Type B pancreatic cell (in vitro differentiated cells): ENCODE data around the gene CD72. TPM values are rescaled to one million over a fixed set of nuclear protein-coding genes. Genes with fewer than 3 reads are reported as not detected.
"Not testable (repeated sequence)": the region's sequence is repeated elsewhere in the genome, so short reads cannot be mapped to it uniquely, and the experiment has no call there.

Experiments used
- DNase-seq: peaks from one replicate; pipeline ENCODE4 v3.0.0; 2021; ENCODE audit warnings: mixed read lengths; ENCODE audit not compliant: unreplicated experiment; ENCODE audit errors: extremely low spot score
- H3K27ac Mint-ChIP-seq: 2 replicates; pipeline ENCODE4 v1.8.0; 2021; ENCODE audit warnings: mild to moderate bottlenecking, mixed read lengths
- H3K27me3 Mint-ChIP-seq: 2 replicates; pipeline ENCODE4 v1.8.0; 2021; ENCODE audit warnings: mixed read lengths
- H3K36me3 Mint-ChIP-seq: 2 replicates; pipeline ENCODE4 v1.8.0; 2021; ENCODE audit warnings: mixed read lengths
- H3K4me1 Mint-ChIP-seq: one replicate; pipeline ENCODE4 v1.8.0; 2021; ENCODE audit warnings: mixed read lengths; ENCODE audit not compliant: unreplicated experiment
- H3K4me3 Mint-ChIP-seq: 2 replicates; pipeline ENCODE4 v1.8.0; 2021; ENCODE audit warnings: mild to moderate bottlenecking, mixed read lengths
- H3K9me3 Mint-ChIP-seq: 2 replicates; pipeline ENCODE4 v1.8.0; 2021; ENCODE audit warnings: mixed read lengths
- total RNA-seq: library from RNA; stranded (reverse); gene quantifications from 2 replicates; pipeline ENCODE4 v1.2.1, GENCODE V29; 2021; ENCODE audit warnings: low replicate concordance
- TF ChIP-seq, protein P1 (sequence below): fragments of 200-600 bp; sonication (generic); conservative IDR thresholded peaks from 2 replicates; pipeline ENCODE4 v1.5.0; 2021; ENCODE audit warnings: antibody characterized with exemption, mild to moderate bottlenecking

Gene CD72
- total RNA-seq, 1 donor from 2014 or later: 2.8 TPM

DNA sequence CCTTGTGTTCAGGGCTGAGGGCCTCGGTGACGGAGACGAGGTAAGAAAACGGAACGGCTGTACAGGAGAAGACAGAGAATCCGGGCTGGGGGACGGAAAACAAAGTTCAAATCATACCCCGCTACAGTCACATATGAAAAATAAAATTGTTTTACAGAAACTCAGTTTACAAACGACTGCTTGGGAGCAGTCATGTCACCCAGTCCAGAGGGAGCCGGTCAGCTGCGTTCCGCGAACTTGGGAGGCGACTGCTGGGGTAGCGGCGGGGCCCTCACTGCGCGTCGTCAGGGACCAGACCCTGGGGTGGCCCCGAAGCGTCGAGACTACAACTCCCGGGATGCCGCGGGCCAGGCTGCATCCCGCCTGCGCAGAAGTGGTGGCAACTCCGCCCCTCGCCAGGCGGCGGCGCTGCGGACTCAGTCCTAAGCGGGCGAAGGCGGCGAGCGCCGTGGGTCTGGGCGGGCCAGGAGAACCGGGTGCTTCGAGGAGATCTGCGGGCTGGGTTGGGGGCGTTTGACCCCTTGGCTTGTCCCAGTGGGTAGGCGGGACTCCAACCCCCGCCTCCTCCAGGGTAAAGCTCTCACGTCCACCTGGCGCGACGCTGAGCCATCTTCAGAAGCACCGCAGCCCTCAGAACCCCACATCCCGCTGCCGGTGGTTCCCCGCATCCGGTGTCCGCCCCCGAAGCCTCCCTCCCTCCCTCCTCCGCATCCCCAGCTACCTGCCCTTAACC, 28.5 kb upstream of the CD72 start:
- Mint-ChIP-seq H3K27ac (peak overlapping the region; percentile 98), H3K36me3 (peaks cover under 1% of the 10 kb centered on the region), H3K4me3 (peak overlapping the region; percentile 95), H3K4me1 (peaks cover 17% of the 10 kb centered on the region), H3K27me3 (no peaks in the 10 kb centered on the region), H3K9me3 (no peaks in the 10 kb centered on the region)
- TF ChIP-seq, protein P1, sequence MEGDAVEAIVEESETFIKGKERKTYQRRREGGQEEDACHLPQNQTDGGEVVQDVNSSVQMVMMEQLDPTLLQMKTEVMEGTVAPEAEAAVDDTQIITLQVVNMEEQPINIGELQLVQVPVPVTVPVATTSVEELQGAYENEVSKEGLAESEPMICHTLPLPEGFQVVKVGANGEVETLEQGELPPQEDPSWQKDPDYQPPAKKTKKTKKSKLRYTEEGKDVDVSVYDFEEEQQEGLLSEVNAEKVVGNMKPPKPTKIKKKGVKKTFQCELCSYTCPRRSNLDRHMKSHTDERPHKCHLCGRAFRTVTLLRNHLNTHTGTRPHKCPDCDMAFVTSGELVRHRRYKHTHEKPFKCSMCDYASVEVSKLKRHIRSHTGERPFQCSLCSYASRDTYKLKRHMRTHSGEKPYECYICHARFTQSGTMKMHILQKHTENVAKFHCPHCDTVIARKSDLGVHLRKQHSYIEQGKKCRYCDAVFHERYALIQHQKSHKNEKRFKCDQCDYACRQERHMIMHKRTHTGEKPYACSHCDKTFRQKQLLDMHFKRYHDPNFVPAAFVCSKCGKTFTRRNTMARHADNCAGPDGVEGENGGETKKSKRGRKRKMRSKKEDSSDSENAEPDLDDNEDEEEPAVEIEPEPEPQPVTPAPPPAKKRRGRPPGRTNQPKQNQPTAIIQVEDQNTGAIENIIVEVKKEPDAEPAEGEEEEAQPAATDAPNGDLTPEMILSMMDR: peak; percentile 91
- DNase-seq: peak; percentile 95

DNA sequence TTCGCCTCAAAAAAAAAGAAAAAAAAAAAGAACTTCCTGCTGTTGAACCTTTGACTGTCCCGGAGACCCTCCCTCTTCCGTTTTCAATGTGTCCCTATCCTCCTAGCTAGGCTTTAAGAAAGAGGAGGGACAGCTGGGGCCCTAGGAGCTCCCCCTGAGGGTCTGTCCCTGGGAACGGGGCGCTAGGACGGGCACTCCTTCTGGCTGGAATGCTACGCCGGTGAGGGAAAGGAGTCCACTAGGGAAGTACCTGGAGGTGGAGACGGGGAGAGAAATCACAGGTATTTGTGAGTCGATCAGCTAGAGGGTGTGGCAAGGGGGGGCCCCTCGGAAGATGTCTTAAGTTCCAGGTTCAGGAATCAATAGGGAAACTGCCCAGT, 27.9 kb upstream of the CD72 start:
- peak overlapping the region; percentile 95 for H3K4me3 Mint-ChIP-seq
- no peaks in the 10 kb centered on the region for H3K27me3 Mint-ChIP-seq
- peaks cover 4% of the 10 kb centered on the region for H3K36me3 Mint-ChIP-seq
- no peak for DNase-seq
- no peaks in the 10 kb centered on the region for H3K9me3 Mint-ChIP-seq
- TF ChIP-seq, protein P1: no peak
- peak overlapping the region; percentile 98 for H3K27ac Mint-ChIP-seq
- peaks cover 17% of the 10 kb centered on the region for H3K4me1 Mint-ChIP-seq

DNA sequence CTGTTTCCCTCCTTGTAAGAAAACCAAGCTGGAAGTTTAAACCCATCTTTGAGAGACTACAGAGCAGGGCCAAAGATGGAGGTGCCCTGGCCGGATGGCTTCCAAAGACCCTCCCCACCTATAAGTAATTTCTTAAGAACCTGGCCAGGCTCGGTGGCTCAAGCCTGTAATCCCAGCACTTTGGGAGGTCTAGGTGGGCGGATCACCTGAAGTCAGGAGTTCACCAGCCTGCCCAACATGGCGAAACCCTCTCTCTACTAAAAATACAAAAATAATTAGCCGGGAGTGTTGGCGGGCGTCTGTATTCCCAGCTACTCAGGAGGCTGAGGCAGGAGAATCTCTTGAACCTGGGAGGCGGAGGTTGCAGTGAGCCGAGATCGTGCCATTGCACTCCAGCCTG, 27.5 kb upstream of the CD72 start:
- H3K4me1 Mint-ChIP-seq: peaks cover 17% of the 10 kb centered on the region
- peak overlapping the region; percentile 95 for H3K4me3 Mint-ChIP-seq
- H3K9me3 Mint-ChIP-seq, H3K36me3 Mint-ChIP-seq, H3K27me3 Mint-ChIP-seq, DNase-seq: not testable (repeated sequence)
- peak overlapping the region; percentile 98 for H3K27ac Mint-ChIP-seq

DNA sequence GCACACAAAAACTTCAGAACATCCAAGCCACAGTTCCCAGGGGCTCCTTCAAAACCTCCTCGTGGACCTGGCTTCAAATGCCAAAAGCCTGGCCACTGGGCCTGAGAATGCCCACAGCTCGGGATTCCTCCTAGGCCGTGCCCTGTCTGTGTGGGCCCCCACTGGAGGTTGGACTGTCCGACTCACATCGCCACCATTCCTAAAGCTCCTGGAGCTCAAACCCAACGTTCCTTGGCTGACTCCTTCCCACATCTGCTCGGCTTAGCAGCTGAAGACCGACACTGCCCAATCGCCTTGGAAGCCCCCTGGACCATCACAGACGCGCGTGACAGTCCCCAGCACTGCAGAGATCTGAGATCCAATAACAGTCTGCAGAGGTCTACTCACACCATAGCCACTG, 24.8 kb upstream of the CD72 start:
- peaks cover 12% of the 10 kb centered on the region for H3K4me1 Mint-ChIP-seq
- no peaks in the 10 kb centered on the region for H3K9me3 Mint-ChIP-seq
- DNase-seq: no peak
- H3K4me3 Mint-ChIP-seq: no peak overlapping the region
- TF ChIP-seq, protein P1: no peak
- peaks cover 7% of the 10 kb centered on the region for H3K36me3 Mint-ChIP-seq
- no peak overlapping the region for H3K27ac Mint-ChIP-seq
- H3K27me3 Mint-ChIP-seq: no peaks in the 10 kb centered on the region

DNA sequence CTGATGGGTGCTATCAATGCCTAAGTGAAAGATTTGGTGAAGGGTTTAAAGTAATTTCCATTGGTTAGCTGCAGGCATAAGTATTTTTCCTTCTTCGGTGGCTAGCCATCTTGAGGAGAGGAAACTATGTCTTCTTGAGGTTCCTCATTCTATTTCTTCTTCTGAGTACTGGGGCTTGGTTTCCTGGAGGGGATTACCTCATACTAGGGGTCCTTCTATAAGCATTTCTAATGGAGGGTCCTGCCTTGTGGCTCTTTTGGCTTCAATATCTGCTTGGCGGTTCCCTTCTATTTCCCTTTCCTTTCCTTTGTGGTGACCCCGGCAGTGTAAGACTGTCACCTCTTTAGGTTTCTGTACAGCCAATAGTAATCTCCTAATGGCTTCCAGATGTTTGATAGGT, 23.3 kb upstream of the CD72 start:
- H3K4me1 Mint-ChIP-seq, H3K9me3 Mint-ChIP-seq, DNase-seq, H3K27ac Mint-ChIP-seq, H3K27me3 Mint-ChIP-seq, H3K4me3 Mint-ChIP-seq: not testable (repeated sequence)
- H3K36me3 Mint-ChIP-seq: peaks cover 10% of the 10 kb centered on the region

DNA sequence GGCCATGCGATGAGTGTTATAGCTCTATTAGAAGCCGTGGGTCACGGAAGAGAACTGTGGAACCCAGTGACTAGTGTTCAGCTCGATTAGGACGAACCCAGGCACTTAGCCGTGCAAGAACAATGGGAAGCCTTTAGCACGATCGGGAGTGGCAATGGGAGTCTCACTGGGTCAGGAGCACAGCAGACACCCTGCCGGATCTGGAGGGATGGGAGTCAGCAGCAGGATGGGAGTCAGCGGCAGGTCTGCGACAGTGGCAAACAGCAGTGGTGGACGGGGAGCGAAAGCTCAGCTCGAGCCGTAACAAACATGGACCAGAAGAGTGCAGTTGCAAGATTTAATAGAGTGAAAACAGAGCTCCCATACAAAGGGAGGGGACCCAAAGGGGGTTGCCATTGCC, 22.2 kb upstream of the CD72 start:
- not testable (repeated sequence) for H3K27me3 Mint-ChIP-seq, H3K27ac Mint-ChIP-seq, H3K4me3 Mint-ChIP-seq, DNase-seq, H3K9me3 Mint-ChIP-seq, H3K4me1 Mint-ChIP-seq
- peaks cover 10% of the 10 kb centered on the region for H3K36me3 Mint-ChIP-seq

DNA sequence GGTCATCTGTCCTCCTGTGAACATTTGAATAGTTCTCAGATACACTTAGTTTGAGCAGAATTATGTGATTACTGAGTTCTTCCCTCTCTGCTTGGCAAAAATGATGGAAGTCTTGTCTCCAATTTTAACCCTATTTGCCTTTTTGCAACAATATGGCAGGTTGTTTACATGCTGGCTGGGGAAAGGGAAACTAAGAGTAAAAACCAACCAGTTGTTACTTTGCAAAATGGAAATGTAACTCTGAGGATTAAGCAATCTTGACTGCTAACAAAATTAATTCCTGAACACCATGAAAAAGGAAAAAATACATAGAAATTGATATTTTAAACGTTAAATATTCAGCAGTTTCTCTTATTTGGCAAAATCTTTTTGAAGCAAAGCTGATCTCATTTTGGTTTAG, 21.4 kb upstream of the CD72 start:
- Mint-ChIP-seq H3K9me3 (no peaks in the 10 kb centered on the region), H3K4me3 (no peak overlapping the region), H3K27ac (no peak overlapping the region), H3K27me3 (peaks cover 5% of the 10 kb centered on the region), H3K4me1 (no peaks in the 10 kb centered on the region), H3K36me3 (peaks cover 10% of the 10 kb centered on the region)
- TF ChIP-seq, protein P1: no peak
- DNase-seq: no peak

DNA sequence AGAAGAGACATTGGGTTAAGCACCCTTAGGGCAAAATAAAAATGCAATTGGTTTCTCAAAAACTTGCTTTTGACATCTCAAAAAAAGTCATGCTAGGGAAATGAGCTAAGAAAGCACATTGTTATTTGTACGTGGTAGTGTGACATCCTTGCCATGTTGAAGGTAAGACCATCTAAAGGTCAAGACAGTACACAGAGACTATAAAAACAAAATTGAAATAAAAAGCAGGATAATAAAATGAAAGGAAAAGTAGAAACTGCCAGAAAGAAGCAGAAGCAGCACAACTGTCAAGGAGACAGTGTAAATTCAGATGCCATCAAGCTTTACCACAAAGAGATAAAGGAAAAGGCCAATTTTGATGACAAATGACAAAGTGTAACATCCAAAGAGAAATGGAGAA, 21.0 kb upstream of the CD72 start:
- peaks cover 10% of the 10 kb centered on the region for H3K36me3 Mint-ChIP-seq
- DNase-seq, H3K4me1 Mint-ChIP-seq, H3K4me3 Mint-ChIP-seq, H3K27ac Mint-ChIP-seq, H3K27me3 Mint-ChIP-seq, H3K9me3 Mint-ChIP-seq: not testable (repeated sequence)

DNA sequence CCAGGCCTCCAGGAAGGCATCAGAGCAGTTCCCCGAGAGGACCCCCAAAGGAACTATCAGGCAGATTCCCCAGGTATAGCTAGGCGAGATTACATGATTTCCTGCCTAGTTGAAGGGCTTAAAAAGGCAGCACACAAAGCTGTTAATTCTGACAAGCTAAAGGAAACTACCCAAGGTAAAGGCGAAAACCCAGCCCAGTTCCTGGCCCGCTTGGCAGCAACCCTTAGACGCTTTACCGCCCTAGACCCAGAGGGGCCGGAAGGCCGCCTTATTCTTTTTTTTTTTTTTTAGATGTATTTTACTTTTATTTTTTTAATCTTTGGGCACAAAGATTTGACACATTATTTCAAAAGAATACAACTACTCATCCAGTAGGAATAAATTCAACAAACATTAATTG, 20.5 kb upstream of the CD72 start:
- H3K36me3 Mint-ChIP-seq: peaks cover 10% of the 10 kb centered on the region
- not testable (repeated sequence) for DNase-seq, H3K27ac Mint-ChIP-seq, H3K4me1 Mint-ChIP-seq, H3K27me3 Mint-ChIP-seq, H3K4me3 Mint-ChIP-seq, H3K9me3 Mint-ChIP-seq

DNA sequence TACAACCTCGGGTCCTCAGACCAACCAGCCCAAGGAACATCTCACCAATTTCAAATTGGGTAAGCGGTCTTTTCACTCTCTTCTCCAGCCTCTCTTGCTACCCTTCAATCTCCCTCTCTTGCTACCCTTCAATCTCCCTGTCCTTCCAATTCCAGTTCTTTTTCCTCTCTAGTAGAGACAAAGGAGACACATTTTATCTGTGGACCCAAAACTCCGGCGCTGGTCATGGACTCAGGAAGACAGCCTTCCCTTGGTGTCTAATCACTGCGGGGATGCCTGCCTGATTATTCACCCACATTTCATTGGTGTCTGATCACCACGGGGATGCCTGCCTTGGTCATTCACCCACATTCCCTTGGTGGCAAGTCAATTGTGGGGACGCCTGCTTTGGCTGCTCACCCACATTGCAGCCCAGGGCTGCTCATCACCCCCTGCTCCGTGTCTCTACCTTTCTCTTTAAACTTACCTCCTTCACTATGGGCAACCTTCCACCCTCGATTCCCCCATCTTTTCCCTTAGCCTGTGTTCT, 19.3 kb upstream of the CD72 start:
- H3K36me3 Mint-ChIP-seq: peaks cover 10% of the 10 kb centered on the region
- H3K27ac Mint-ChIP-seq, H3K4me3 Mint-ChIP-seq, H3K4me1 Mint-ChIP-seq, H3K27me3 Mint-ChIP-seq, H3K9me3 Mint-ChIP-seq, DNase-seq: not testable (repeated sequence)
